SU-DHL-6 (cell line): ENCODE data around the gene ANGPTL2.

Source experiments
- CTCF ChIP-seq: fragments of 200-600 bp; sonication (generic); IDR thresholded peaks from one replicate; pipeline ENCODE4 v1.5.1; 2017; ENCODE audit warnings: antibody characterized with exemption, mild to moderate bottlenecking, low read length, moderate library complexity; ENCODE audit not compliant: insufficient read depth, poor library complexity, severe bottlenecking
- EZH2phosphoT487 ChIP-seq: fragments of 200-600 bp; sonication (generic), shearing (Covaris generic); conservative IDR thresholded peaks from 2 replicates; pipeline ENCODE4 v1.6.1; 2018; ENCODE audit warnings: mild to moderate bottlenecking, antibody characterized with exemption, low read length, moderate library complexity, mixed read lengths

GRCh38 chr9:127136081-127136879 lies 13.8 kb upstream of the ANGPTL2 start:
- TF ChIP-seq CTCF, result no peak
- no peak for TF ChIP-seq EZH2phosphoT487
